Endothelial cell of umbilical vein (primary cell): Measurements from ENCODE around the gene ZBTB46. TPM values are rescaled to one million over a fixed set of nuclear protein-coding genes. Genes with fewer than 3 reads are reported as not detected.

Experiments
- BruUV-seq: library from RNA; stranded (reverse); fragments of 400-500 nt; replicated peaks from 2 replicates; lab custom pipeline; 2021; lab: Mats Ljungman, UMichigan
- CTCF ChIA-PET: fragments of 300-600, 350-600 bp; sonication (Branson Sonifier 250); formaldehyde crosslinking; loops from one replicate; lab custom pipeline; 2021; ENCODE audit warnings: antibody characterized with exemption, inconsistent platforms; lab: Charles Lee
- POLR2A ChIA-PET: fragments of 300-600, 350-600 bp; sonication (Branson Sonifier 250); formaldehyde crosslinking; loops from one replicate; lab custom pipeline; 2021; ENCODE audit warnings: antibody characterized with exemption, inconsistent platforms; lab: Charles Lee
- DNase-seq: peaks from one replicate; pipeline ENCODE4 v3.0.0-alpha.2; 2011; ENCODE audit warnings: low read depth, low spot score
- FAIRE-seq: peaks from 2 replicates; lab custom pipeline; 2011; peaks lifted over from hg19 to GRCh38; lab: Jason Lieb, UNC
- H2AFZ ChIP-seq: 2 replicates; pipeline ENCODE4 v1.6.0; 2012; ENCODE audit warnings: low read depth, low read length, control low read depth, inconsistent platforms
- H3K27ac ChIP-seq: 2 replicates; pipeline ENCODE4 v1.5.1; 2011; ENCODE audit warnings: low read depth, mild to moderate bottlenecking, control low read depth, low read length, moderate library complexity; ENCODE audit not compliant: insufficient read depth
- H3K27me3 ChIP-seq, 2 experiments: 2 replicates each; pipeline versions ENCODE4 v1.6.0 to v1.6.1; 2011; ENCODE audit warnings: low read length in 2 of 2, mixed read lengths in 1 of 2; ENCODE audit not compliant: control insufficient read depth in 2 of 2, insufficient read depth in 2 of 2
- H3K36me3 ChIP-seq, 2 experiments: 2 replicates in 1 of 2; 3 replicates in 1 of 2; pipeline ENCODE4 v1.5.1; 2011; ENCODE audit warnings: low read length in 2 of 2, mild to moderate bottlenecking in 1 of 2, moderate library complexity in 1 of 2; ENCODE audit not compliant: control insufficient read depth in 2 of 2, insufficient read depth in 2 of 2; ENCODE audit errors: extremely low read depth in 1 of 2
- H3K4me1 ChIP-seq: 3 replicates; pipeline ENCODE4 v1.5.1; 2011; ENCODE audit warnings: mild to moderate bottlenecking, low read length; ENCODE audit not compliant: control insufficient read depth, insufficient read depth; ENCODE audit errors: extremely low read depth
- H3K4me2 ChIP-seq: 2 replicates; pipeline ENCODE4 v1.6.1; 2011; ENCODE audit warnings: low read length, control low read depth, mixed read lengths; ENCODE audit not compliant: insufficient read depth
- H3K4me3 ChIP-seq, 3 experiments: fragments of 200-600 bp in 1 of 3; sonication (generic), shearing (Covaris generic) in 1 of 3; replicated peaks in 1 of 3; 2 replicates each; pipeline ENCODE4 v1.5.1; 2011 to 2016; ENCODE audit warnings: control low read depth in 3 of 3, low read length in 3 of 3, mild to moderate bottlenecking in 2 of 3, inconsistent platforms in 1 of 3, low read depth in 1 of 3, moderate library complexity in 1 of 3; ENCODE audit not compliant: insufficient read depth in 1 of 3
- H3K79me2 ChIP-seq: 2 replicates; pipeline ENCODE4 v1.6.0; 2012; ENCODE audit warnings: low read length, inconsistent platforms; ENCODE audit not compliant: control insufficient read depth, insufficient read depth
- H3K9ac ChIP-seq: replicated peaks from 2 replicates; pipeline ENCODE3; 2011; ENCODE audit warnings: low read length, control low read depth; ENCODE audit not compliant: insufficient read depth; ENCODE audit errors: extremely low read depth
- H3K9me1 ChIP-seq: replicated peaks from 3 replicates; pipeline ENCODE4 v1.6.0; 2011; ENCODE audit warnings: mild to moderate bottlenecking, low read length; ENCODE audit not compliant: control insufficient read depth, insufficient read depth; ENCODE audit errors: extremely low read depth
- H3K9me3 ChIP-seq: replicated peaks from 2 replicates; pipeline ENCODE4 v1.5.1; 2012; ENCODE audit warnings: low read length, inconsistent platforms; ENCODE audit not compliant: control insufficient read depth, insufficient read depth
- H4K20me1 ChIP-seq: replicated peaks from 2 replicates; pipeline ENCODE3; 2011; ENCODE audit warnings: mild to moderate bottlenecking, low read length; ENCODE audit not compliant: control insufficient read depth, insufficient read depth; ENCODE audit errors: extremely low read depth
- CTCF ChIP-seq, 2 donors: IDR thresholded peaks; 1 replicate in 1 of 2; 2 replicates in 1 of 2; pipeline ENCODE4 v1.5.1; 2011; ENCODE audit warnings: low read length in 2 of 2, mild to moderate bottlenecking in 2 of 2, moderate library complexity in 2 of 2, control low read depth in 1 of 2, inconsistent platforms in 1 of 2, low read depth in 1 of 2; ENCODE audit not compliant: insufficient read depth in 1 of 2; ENCODE audit errors: extremely low read depth in 1 of 2
- EZH2 ChIP-seq: IDR thresholded peaks from 2 replicates; pipeline ENCODE4 v1.6.1; 2012; ENCODE audit warnings: borderline replicate concordance, low read depth, mild to moderate bottlenecking, moderate library complexity, low read length, inconsistent platforms; ENCODE audit not compliant: severe bottlenecking
- FOS ChIP-seq: IDR thresholded peaks from 2 replicates; pipeline ENCODE4 v1.6.1; 2011; ENCODE audit warnings: mild to moderate bottlenecking, low read length, moderate library complexity, borderline replicate concordance; ENCODE audit not compliant: insufficient read depth
- GATA2 ChIP-seq: IDR thresholded peaks from 2 replicates; pipeline ENCODE4 v1.7.0; 2011; ENCODE audit warnings: low read depth, mild to moderate bottlenecking, moderate library complexity, mixed read lengths, low read length; ENCODE audit not compliant: insufficient read length, insufficient read depth
- JUN ChIP-seq: IDR thresholded peaks from 2 replicates; pipeline ENCODE4 v1.6.1; 2011; ENCODE audit warnings: borderline replicate concordance, low read depth; ENCODE audit not compliant: insufficient read length, insufficient read depth
- MAX ChIP-seq: IDR thresholded peaks from 2 replicates; pipeline ENCODE4 v1.6.1; 2011; ENCODE audit not compliant: insufficient read depth, insufficient read length
- MYC ChIP-seq: IDR thresholded peaks from one replicate; pipeline ENCODE4 v1.6.1; 2011; ENCODE audit warnings: mild to moderate bottlenecking, low read depth, low read length
- POLR2A ChIP-seq: IDR thresholded peaks from 2 replicates; pipeline ENCODE4 v1.6.1; 2012; ENCODE audit warnings: low read depth, mild to moderate bottlenecking, control low read depth, low read length
- POLR2AphosphoS5 ChIP-seq: IDR thresholded peaks from 2 replicates; pipeline ENCODE4 v1.6.1; 2012; ENCODE audit warnings: low read depth, mild to moderate bottlenecking, control low read depth, low read length, moderate library complexity; ENCODE audit not compliant: insufficient read depth
- dilution Hi-C: fragments of 300-500 bp; cut with MboI; formaldehyde crosslinking; loops from one replicate; pipeline ENCODE4 v1.15.0; 2019; ENCODE audit warnings: low sequenced_read_pairs; ENCODE audit not compliant: extremely low pct_ligation_motif_present
- intact Hi-C: fragments of 100-400 bp; cut with micrococcal nuclease; formaldehyde crosslinking; loops from one replicate; pipeline ENCODE4 v1.10.0; 2022
- polyA plus RNA-seq, 4 experiments: library from polyadenylated mRNA; depleted of rRNA in 3 of 4; stranded (reverse) in 3 of 4; unstranded in 1 of 4; fragments of >200 nt; gene quantifications; 2 replicates each; pipeline versions ENCODE4 v1.2.1 to v1.2.3, GENCODE V29; 2011 to 2012; ENCODE audit warnings: missing spikeins in 1 of 4
- total RNA-seq: library from RNA; stranded (reverse); gene quantifications from 2 replicates; pipeline ENCODE4 v1.2.3, GENCODE V29; 2021

Gene ZBTB46
- total and polyA plus RNA-seq, 2 donors (not counting 3 experiments of a cell fraction or from before 2014, with no cell fraction given): 1.3 to 7.1 TPM

GRCh38 chr20:63835021-63835858, 4.2 kb upstream of the ZBTB46 start:
- H3K27ac ChIP-seq: no peak overlapping the region
- H2AFZ ChIP-seq: peak overlapping the region; percentile 11
- no peaks in the 10 kb centered on the region for H4K20me1 ChIP-seq
- H3K4me1 ChIP-seq: peaks cover 2% of the 10 kb centered on the region
- H3K36me3 ChIP-seq: no peaks in the 10 kb centered on the region
- no peak for TF ChIP-seq GATA2
- TF ChIP-seq MYC: no peak
- TF ChIP-seq POLR2AphosphoS5: no peak
- TF ChIP-seq FOS: no peak
- no peak for TF ChIP-seq JUN
- DNase-seq (peak; percentile 82), FAIRE-seq (peak; percentile 89)
- no peak overlapping the region for H3K4me3 ChIP-seq
- BruUV-seq: no TSS peak
- ChIA-PET CTCF (interaction anchor here (0.8 to 0.9 kb wide), 2 partner anchors 13 to 24 kb away, joined by 3 read pairs; no protein-coding TSS in a partner anchor), POLR2A (interaction anchor here (1.4 kb wide), 1 partner anchor 30 kb away, joined by 3 read pairs; the partner anchor contains the start of gene TPD52L2)
- H3K9ac ChIP-seq: no peak overlapping the region
- H3K4me2 ChIP-seq: no peak overlapping the region
- dilution Hi-C loops (no loop called here), intact Hi-C loops (no loop called here)
- H3K27me3 ChIP-seq: peaks cover 0 to 10% of the 10 kb centered on the region in 2 experiments
- no peaks in the 10 kb centered on the region for H3K9me1 ChIP-seq
- no peaks in the 10 kb centered on the region for H3K9me3 ChIP-seq
- H3K79me2 ChIP-seq: no peaks in the 10 kb centered on the region

GRCh38 chr20:63834491-63834880, 3.4 kb upstream of the ZBTB46 start:
- intact Hi-C loops (no loop called here), dilution Hi-C loops (no loop called here)
- Histone ChIP-seq H3K9ac (no peak overlapping the region), H3K9me3 (no peaks in the 10 kb centered on the region), H3K9me1 (no peaks in the 10 kb centered on the region), H3K79me2 (no peaks in the 10 kb centered on the region), H3K36me3 (no peaks in the 10 kb centered on the region), H3K4me2 (no peak overlapping the region), H3K27me3 (peaks cover 2 to 16% of the 10 kb centered on the region in 2 experiments), H3K4me3 (no peak overlapping the region), H3K27ac (no peak overlapping the region), H4K20me1 (no peaks in the 10 kb centered on the region), H3K4me1 (peaks cover 7% of the 10 kb centered on the region), H2AFZ (no peak overlapping the region)
- no peak for DNase-seq
- no TSS peak for BruUV-seq
- FAIRE-seq: no peak
- TF ChIP-seq JUN (no peak), POLR2A (no peak), CTCF (IDR thresholded peaks at IDR 0.05; ENCODE audit: extremely low read depth in 1 of 2, insufficient read depth in 1 of 2, low read depth in 1 of 2, low read length in 2 of 2) (no peak), MAX (no peak), POLR2AphosphoS5 (no peak), EZH2 (no peak), GATA2 (no peak), MYC (no peak), FOS (no peak)
- ChIA-PET POLR2A (interaction anchor here (1.4 kb wide), 1 partner anchor 31 kb away, joined by 3 read pairs; the partner anchor contains the start of gene TPD52L2), CTCF (interaction anchor here (0.8 to 0.9 kb wide), 2 partner anchors 13 to 24 kb away, joined by 3 read pairs; no protein-coding TSS in a partner anchor)
